Upper lobe of left lung (tissue), 6 donors: ENCODE data around the gene TREH. TPM values are rescaled to one million over a fixed set of nuclear protein-coding genes. Genes with fewer than 3 reads are reported as not detected.

Source experiments
- ATAC-seq, 2 donors: fragments of 200-7000 bp; cut with Tn5 transposase; one replicate each; pipeline ENCODE4 v1.9.1; 2022; ENCODE audit warnings: mild to moderate bottlenecking in 2 of 2, moderate library complexity in 2 of 2; ENCODE audit not compliant: low FRiP score in 2 of 2
- DNase-seq, 2 donors: peaks; one replicate each; pipeline ENCODE4 v3.0.0-alpha.2; 2019 to 2020
- H3K27ac ChIP-seq, 4 donors: fragments of 200-600 bp; sonication (generic); one replicate each; pipeline ENCODE4 v1.5.1; 2016 to 2019
- H3K27me3 ChIP-seq, 4 donors: fragments of 200-600 bp; sonication (generic); one replicate each; pipeline ENCODE4 v1.5.1; 2017 to 2019
- H3K36me3 ChIP-seq, 4 donors: fragments of 200-600 bp; sonication (generic); one replicate each; pipeline ENCODE4 v1.5.1; 2016 to 2019
- H3K4me1 ChIP-seq, 4 donors: fragments of 200-600 bp; sonication (generic); one replicate each; pipeline ENCODE4 v1.5.1; 2018 to 2019
- H3K4me3 ChIP-seq, 4 donors: fragments of 200-600 bp; sonication (generic); one replicate each; pipeline ENCODE4 v1.5.1; 2017 to 2019; ENCODE audit warnings: mild to moderate bottlenecking in 2 of 4, moderate library complexity in 1 of 4
- H3K9me3 ChIP-seq, 4 donors: fragments of 200-600 bp; sonication (generic); one replicate each; pipeline ENCODE4 v1.5.1; 2018 to 2019
- CTCF ChIP-seq, 6 experiments: fragments of 450-650 bp in 4 of 6; fragments of 200-600 bp in 2 of 6; sonication (generic) in 2 of 6; IDR thresholded peaks; one replicate each; pipeline ENCODE4 v1.5.1; 2016 to 2019; ENCODE audit warnings: antibody characterized with exemption in 6 of 6
- EP300 ChIP-seq, 4 donors: sonication (generic); formaldehyde crosslinking; IDR thresholded peaks; one replicate each; pipeline ENCODE4 v1.5.1; 2017; ENCODE audit warnings: antibody characterized with exemption in 4 of 4, control low read depth in 2 of 4
- POLR2A ChIP-seq, 4 donors: fragments of 450-650 bp; IDR thresholded peaks; one replicate each; pipeline ENCODE4 v1.5.1; 2016 to 2017; ENCODE audit warnings: antibody characterized with exemption in 4 of 4, mild to moderate bottlenecking in 2 of 4
- POLR2AphosphoS5 ChIP-seq, 2 donors: sonication (generic); formaldehyde crosslinking; IDR thresholded peaks; one replicate each; pipeline ENCODE4 v1.5.1; 2017; ENCODE audit warnings: antibody characterized with exemption in 2 of 2
- WGBS, 2 donors: methylation state at CpG; one replicate each; pipeline ENCODE4 v1.1.5; 2017 to 2018; 5-methylcytosine and 5-hydroxymethylcytosine counted together
- total RNA-seq, 6 donors: library from RNA; depleted of rRNA in 4 of 6; stranded (reverse); fragments of >200 nt in 4 of 6; gene quantifications; one replicate each; pipeline versions ENCODE4 v1.1.0 to v1.2.1, GENCODE V29; 2016 to 2021
- donor health status: DM: no; HTN: no; CAD: no; lungs with moderate emphysema.
- donor health status: DM: no; HTN: yes; CAD: no; lungs with severe emphysema.

Gene TREH
- total RNA-seq, 6 donors from 2014 or later = 0.17 to 1.0 (median 0.89) TPM; not detected in 3

GRCh38 chr11:118622376-118623268, 56.8 kb downstream of the TREH start:
- Histone ChIP-seq H3K27me3 (no peaks in the 10 kb centered on the region), H3K36me3 (peaks cover 0 to 31% (median 20%) of the 10 kb centered on the region in 4 donors), H3K4me1 (peaks cover 57 to 75% (median 70%) of the 10 kb centered on the region in 4 donors), H3K9me3 (no peaks in the 10 kb centered on the region), H3K27ac (peak overlapping the region; percentile 82 to 96 (median 92)), H3K4me3 (peak overlapping the region in 3 of 4 donors; percentile 46 to 59 (median 53))
- peak in 1 of 2 donors; percentile 82 for DNase-seq
- TF ChIP-seq CTCF (IDR thresholded peaks at IDR 0.05) (no peak), EP300 (IDR thresholded peaks at IDR 0.05) (no peak), POLR2A (IDR thresholded peaks at IDR 0.05) (no peak), POLR2AphosphoS5 (IDR thresholded peaks at IDR 0.05) (peak in 1 of 2 donors; percentile 11)
- WGBS, 2 donors = 27 to 44% methylated on average over 5 to 9 of the region's 9 CpGs
- ATAC-seq = peak in 1 of 2 donors; percentile 64

- Histone ChIP-seq H3K4me3 (peak overlapping the region; percentile 26 to 59 (median 50)), H3K36me3 (peaks cover 0 to 23% (median 13%) of the 10 kb centered on the region in 4 donors), H3K27me3 (no peaks in the 10 kb centered on the region), H3K4me1 (peaks cover 64 to 82% (median 77%) of the 10 kb centered on the region in 4 donors), H3K9me3 (no peaks in the 10 kb centered on the region), H3K27ac (peak overlapping the region; percentile 82 to 96 (median 92))
- TF ChIP-seq POLR2AphosphoS5 (IDR thresholded peaks at IDR 0.05) (no peak), POLR2A (IDR thresholded peaks at IDR 0.05) (no peak), EP300 (IDR thresholded peaks at IDR 0.05) (no peak), CTCF (IDR thresholded peaks at IDR 0.05) (no peak)
- ATAC-seq = no peak
- DNase-seq = no peak
- WGBS, 2 donors = 37 to 44% methylated on average over 4 of the region's 4 CpGs
These were observed 57.6 kb downstream of the TREH start for GRCh38 chr11:118621784-118622375.

- ATAC-seq (peak; percentile 47 to 71), DNase-seq (peak; percentile 79 to 94)
- H3K27me3 ChIP-seq = no peaks in the 10 kb centered on the region
- TF ChIP-seq EP300 (IDR thresholded peaks at IDR 0.05) (no peak), POLR2AphosphoS5 (IDR thresholded peaks at IDR 0.05) (peak in 1 of 2 donors; percentile 38), POLR2A (IDR thresholded peaks at IDR 0.05) (peak in 1 of 4 donors; percentile 27), CTCF (IDR thresholded peaks at IDR 0.05) (no peak)
- peak overlapping the region; percentile 26 to 59 (median 50) for H3K4me3 ChIP-seq
- H3K27ac ChIP-seq = peak overlapping the region; percentile 82 to 96 (median 92)
- 3 to 4% methylated on average over 21 to 35 of the region's 38 CpGs for WGBS, 2 donors
- H3K9me3 ChIP-seq = no peaks in the 10 kb centered on the region
- peaks cover 0 to 23% (median 9%) of the 10 kb centered on the region in 4 donors for H3K36me3 ChIP-seq
- H3K4me1 ChIP-seq = peaks cover 69 to 89% (median 83%) of the 10 kb centered on the region in 4 donors
These were observed 58.2 kb downstream of the TREH start for GRCh38 chr11:118621071-118621783.

GRCh38 chr11:118620529-118621070, 58.9 kb downstream of the TREH start:
- H3K36me3 ChIP-seq = peaks cover 0 to 23% (median 6%) of the 10 kb centered on the region in 4 donors
- ATAC-seq = no peak
- 43% methylated on average over 7 of the region's 7 CpGs for WGBS, 2 donors

More at GRCh38 chr11:118620529-118621070, 58.9 kb downstream of the TREH start:
- Histone ChIP-seq H3K4me3 (peak overlapping the region in 3 of 4 donors; percentile 46 to 59 (median 53)), H3K27me3 (no peaks in the 10 kb centered on the region), H3K9me3 (no peaks in the 10 kb centered on the region), H3K27ac (peak overlapping the region; percentile 82 to 96 (median 92)), H3K4me1 (peaks cover 76 to 91% (median 86%) of the 10 kb centered on the region in 4 donors)
- peak in 1 of 2 donors; percentile 42 for DNase-seq
- TF ChIP-seq EP300 (IDR thresholded peaks at IDR 0.05) (no peak), POLR2AphosphoS5 (IDR thresholded peaks at IDR 0.05) (peak; percentile 12 to 26), CTCF (IDR thresholded peaks at IDR 0.05) (no peak)
